Neural progenitor cell (in vitro differentiated cells): Measurements from ENCODE around the gene ANKS1B. TPM values are rescaled to one million over a fixed set of nuclear protein-coding genes. Genes with fewer than 3 reads are reported as not detected.

Experiments
- DNase-seq: peaks from one replicate; pipeline ENCODE4 v3.0.0-alpha.2; 2016; ENCODE audit warnings: low spot score
- H2AFZ ChIP-seq: fragments of 200-600 bp; sonication (generic); replicated peaks from 2 replicates; pipeline ENCODE4 v1.6.1; 2016; ENCODE audit warnings: antibody characterized with exemption
- H3F3A ChIP-seq: fragments of 200-600 bp; sonication (generic); 2 replicates; pipeline ENCODE4 v1.6.1; 2016; ENCODE audit warnings: antibody characterized with exemption, low read depth
- H3K27ac ChIP-seq: fragments of 200-600 bp; sonication (generic); 2 replicates; pipeline ENCODE4 v1.5.1; 2016; ENCODE audit warnings: mild to moderate bottlenecking
- H3K27me3 ChIP-seq: fragments of 200-600 bp; sonication (generic); 2 replicates; pipeline ENCODE4 v1.6.1; 2016; ENCODE audit warnings: mild to moderate bottlenecking, moderate library complexity
- H3K36me3 ChIP-seq: fragments of 200-600 bp; sonication (generic); 2 replicates; pipeline ENCODE4 v1.5.1; 2016
- H3K4me1 ChIP-seq: fragments of 200-600 bp; sonication (generic); 2 replicates; pipeline ENCODE4 v1.6.1; 2016; ENCODE audit warnings: mixed run types
- H3K4me2 ChIP-seq: fragments of 200-600 bp; sonication (generic); 2 replicates; pipeline ENCODE4 v1.6.1; 2016
- H3K4me3 ChIP-seq: fragments of 200-600 bp; sonication (generic); 2 replicates; pipeline ENCODE4 v1.5.1; 2016
- H3K79me2 ChIP-seq: fragments of 200-600 bp; sonication (generic); 2 replicates; pipeline ENCODE4 v1.6.1; 2016; ENCODE audit warnings: low read depth
- H3K9ac ChIP-seq: fragments of 200-600 bp; sonication (generic); 2 replicates; pipeline ENCODE4 v1.6.1; 2016
- H3K9me3 ChIP-seq: fragments of 200-600 bp; sonication (generic); 2 replicates; pipeline ENCODE4 v1.5.1; 2016; ENCODE audit warnings: low read depth
- H4K20me1 ChIP-seq: fragments of 200-600 bp; sonication (generic); 2 replicates; pipeline ENCODE4 v1.6.1; 2016; ENCODE audit warnings: low read depth
- H3K27ac Mint-ChIP-seq: 3 replicates; pipeline ENCODE4 v1.8.0; 2021; ENCODE audit warnings: mixed read lengths
- H3K27me3 Mint-ChIP-seq: 2 replicates; pipeline ENCODE4 v1.8.0; 2022; ENCODE audit warnings: low read depth, mild to moderate bottlenecking, inconsistent platforms, moderate library complexity, mixed read lengths; ENCODE audit not compliant: insufficient read depth
- H3K36me3 Mint-ChIP-seq: 3 replicates; pipeline ENCODE4 v1.8.0; 2021; ENCODE audit warnings: mixed read lengths
- H3K4me1 Mint-ChIP-seq: 3 replicates; pipeline ENCODE4 v1.8.0; 2021; ENCODE audit warnings: mixed read lengths
- H3K4me3 Mint-ChIP-seq: 3 replicates; pipeline ENCODE4 v1.8.0; 2021; ENCODE audit warnings: mild to moderate bottlenecking, moderate library complexity, mixed read lengths
- H3K9me3 Mint-ChIP-seq: 3 replicates; pipeline ENCODE4 v1.8.0; 2020; ENCODE audit warnings: mixed read lengths
- CTCF ChIP-seq: fragments of 200-600 bp; sonication (generic); IDR thresholded peaks from 2 replicates; pipeline ENCODE4 v1.5.1; 2017; ENCODE audit warnings: antibody characterized with exemption, mild to moderate bottlenecking
- EZH2 ChIP-seq: fragments of 200-600 bp; sonication (generic); IDR thresholded peaks from 2 replicates; pipeline ENCODE4 v1.6.1; 2017; ENCODE audit warnings: antibody characterized with exemption, mild to moderate bottlenecking, moderate library complexity
- EZH2phosphoT487 ChIP-seq: fragments of 200-600 bp; sonication (generic); IDR thresholded peaks from 2 replicates; pipeline ENCODE4 v1.6.1; 2017; ENCODE audit warnings: antibody characterized with exemption
- total RNA-seq: library from RNA; depleted of rRNA; stranded (reverse); fragments of >200 nt; gene quantifications from 2 replicates; pipeline ENCODE4 v1.2.3, GENCODE V29; 2015; ENCODE audit warnings: low replicate concordance

Gene ANKS1B
- total RNA-seq, 1 donor from 2014 or later = 7.9 TPM

GRCh38 chr12:99454539-99455172 lies 530.1 kb downstream of the ANKS1B start:
- Histone ChIP-seq H3K4me1 (no peaks in the 10 kb centered on the region), H3K9ac (no peak overlapping the region), H3K27me3 (no peaks in the 10 kb centered on the region), H3K4me3 (no peak overlapping the region), H3K9me3 (no peaks in the 10 kb centered on the region), H3K27ac (no peak overlapping the region), H3F3A (no peaks in the 10 kb centered on the region), H4K20me1 (no peaks in the 10 kb centered on the region), H3K79me2 (no peaks in the 10 kb centered on the region), H2AFZ (no peak overlapping the region), H3K36me3 (no peaks in the 10 kb centered on the region), H3K4me2 (no peak overlapping the region)
- Mint-ChIP-seq H3K36me3 (no peaks in the 10 kb centered on the region), H3K4me1 (no peaks in the 10 kb centered on the region), H3K27ac (no peak overlapping the region), H3K9me3 (peaks cover 6% of the 10 kb centered on the region), H3K27me3 (peaks cover 3% of the 10 kb centered on the region), H3K4me3 (no peak overlapping the region)
- TF ChIP-seq EZH2 (no peak), EZH2phosphoT487 (no peak), CTCF (no peak)
- DNase-seq = no peak

- Mint-ChIP-seq H3K27ac (no peak overlapping the region), H3K36me3 (no peaks in the 10 kb centered on the region), H3K4me1 (no peaks in the 10 kb centered on the region), H3K9me3 (peaks cover 4% of the 10 kb centered on the region), H3K27me3 (peaks cover 2% of the 10 kb centered on the region), H3K4me3 (no peak overlapping the region)
- no peak overlapping the region for H3K4me3 ChIP-seq
- no peaks in the 10 kb centered on the region for H3K36me3 ChIP-seq
- H4K20me1 ChIP-seq = no peaks in the 10 kb centered on the region
- no peak overlapping the region for H2AFZ ChIP-seq
- no peaks in the 10 kb centered on the region for H3K79me2 ChIP-seq
- no peak overlapping the region for H3K9ac ChIP-seq
- H3K27ac ChIP-seq = no peak overlapping the region
- H3K4me2 ChIP-seq = no peak overlapping the region
- H3F3A ChIP-seq = no peaks in the 10 kb centered on the region
- no peak for DNase-seq
- H3K4me1 ChIP-seq = no peaks in the 10 kb centered on the region
- TF ChIP-seq EZH2phosphoT487 (no peak), CTCF (no peak), EZH2 (no peak)
- H3K27me3 ChIP-seq = no peaks in the 10 kb centered on the region
- H3K9me3 ChIP-seq = no peaks in the 10 kb centered on the region
These were observed 530.7 kb downstream of the ANKS1B start for GRCh38 chr12:99453836-99454538.

- no peak overlapping the region for H3K27ac Mint-ChIP-seq
- H3K36me3 Mint-ChIP-seq = no peaks in the 10 kb centered on the region
These were observed 534.6 kb downstream of the ANKS1B start for GRCh38 chr12:99450036-99450630.

More at GRCh38 chr12:99450036-99450630, 534.6 kb downstream of the ANKS1B start:
- Histone ChIP-seq H3F3A (no peaks in the 10 kb centered on the region), H3K9me3 (no peaks in the 10 kb centered on the region), H3K36me3 (no peaks in the 10 kb centered on the region), H4K20me1 (no peaks in the 10 kb centered on the region), H3K79me2 (no peaks in the 10 kb centered on the region), H2AFZ (no peak overlapping the region), H3K27me3 (no peaks in the 10 kb centered on the region), H3K4me1 (no peaks in the 10 kb centered on the region), H3K4me2 (no peak overlapping the region), H3K9ac (no peak overlapping the region), H3K4me3 (no peak overlapping the region), H3K27ac (no peak overlapping the region)
- H3K4me1 Mint-ChIP-seq = no peaks in the 10 kb centered on the region
- peaks cover 2% of the 10 kb centered on the region for H3K27me3 Mint-ChIP-seq
- no peak for DNase-seq
- H3K9me3 Mint-ChIP-seq = no peaks in the 10 kb centered on the region
- H3K4me3 Mint-ChIP-seq = no peak overlapping the region
- TF ChIP-seq EZH2phosphoT487 (no peak), EZH2 (no peak), CTCF (no peak)
